GM19324 (cell line): Measurements from ENCODE around the gene NCK1.
"Not testable (repeated sequence)": the region's sequence is repeated elsewhere in the genome, so short reads cannot be mapped to it uniquely, and the experiment has no call there.

Experiments
- ATAC-seq: cut with Tn5 transposase; IDR thresholded peaks from one replicate; pipeline ENCODE4 v1.9.1; 2021; ENCODE audit warnings: mild to moderate bottlenecking, moderate library complexity; ENCODE audit not compliant: unreplicated experiment, low FRiP score

The NCK1 gene

DNA sequence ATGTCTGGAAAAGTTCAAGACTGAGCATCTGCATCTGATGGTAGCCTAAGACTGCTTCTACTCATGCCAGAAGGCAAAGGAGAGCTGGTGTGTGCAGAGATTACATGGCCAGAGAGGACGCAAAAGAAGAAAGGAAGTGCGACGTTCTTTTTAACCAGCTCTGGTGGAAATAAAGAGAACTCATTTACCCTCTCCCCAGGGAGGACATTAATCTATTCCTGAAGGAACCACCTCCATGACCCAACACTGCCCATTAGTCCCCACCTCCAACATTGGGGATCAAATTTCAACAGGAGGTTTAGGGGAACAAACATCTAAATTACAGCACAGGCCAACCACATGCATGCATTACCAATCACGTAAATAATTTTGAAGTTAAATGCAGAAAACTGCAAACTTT is 1.5 kb upstream of the NCK1 start:
- ATAC-seq: no peak

DNA sequence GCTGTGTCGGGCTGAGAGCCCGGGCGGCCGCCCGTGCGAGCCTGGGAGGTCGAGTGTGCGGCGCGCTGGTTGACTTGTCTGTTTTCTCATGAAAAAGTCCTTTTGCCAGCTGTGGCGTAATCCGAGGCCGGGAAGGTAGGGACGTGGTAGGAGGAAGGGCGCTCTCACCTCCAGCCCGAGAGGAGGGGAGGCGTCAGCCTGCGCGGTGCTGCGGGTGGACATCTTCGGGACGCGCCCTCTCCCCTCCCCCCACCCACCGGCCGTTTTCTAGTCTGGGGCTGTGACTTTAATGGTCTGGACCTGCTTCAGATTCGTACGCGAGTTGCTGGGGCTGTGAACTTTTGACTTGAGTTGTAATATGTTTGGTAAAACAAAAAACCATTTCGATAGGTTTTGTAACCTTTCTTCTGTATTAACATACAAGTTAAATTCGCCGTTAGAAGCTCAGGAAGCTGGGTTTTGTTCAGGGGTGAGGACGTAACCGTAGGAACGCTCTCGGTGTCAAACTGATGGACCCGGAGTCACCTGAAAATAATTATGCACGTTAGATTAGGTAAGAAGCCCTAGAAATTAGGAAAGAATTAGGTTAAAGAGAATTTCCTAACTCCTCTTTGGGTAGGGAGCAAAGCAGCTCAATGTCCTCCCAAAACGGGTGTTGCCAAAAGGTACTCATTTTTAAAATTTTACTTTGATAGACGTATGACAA is 762 bp downstream of the NCK1 start:
- peak; percentile 13 for ATAC-seq

DNA sequence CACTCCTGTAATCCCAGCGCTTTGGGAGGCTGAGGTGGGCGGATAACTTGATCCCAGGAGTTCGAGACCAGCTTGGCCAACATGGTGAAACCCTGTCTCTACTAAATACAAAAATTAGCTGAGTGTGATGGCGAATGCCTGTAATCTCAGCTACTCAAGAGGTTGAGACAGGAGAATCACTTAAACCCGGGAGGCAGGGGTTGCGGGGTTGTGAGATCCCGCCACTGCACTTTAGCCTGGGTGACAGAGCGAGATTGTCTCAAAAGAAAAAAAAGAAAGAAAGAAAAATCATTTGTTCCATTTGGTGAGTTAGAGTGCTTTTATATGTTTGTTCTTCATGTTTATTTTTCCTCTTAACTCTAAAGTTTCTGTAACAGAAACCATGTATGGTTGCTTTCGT is 7.3 kb downstream of the NCK1 start:
- no peak for ATAC-seq

DNA sequence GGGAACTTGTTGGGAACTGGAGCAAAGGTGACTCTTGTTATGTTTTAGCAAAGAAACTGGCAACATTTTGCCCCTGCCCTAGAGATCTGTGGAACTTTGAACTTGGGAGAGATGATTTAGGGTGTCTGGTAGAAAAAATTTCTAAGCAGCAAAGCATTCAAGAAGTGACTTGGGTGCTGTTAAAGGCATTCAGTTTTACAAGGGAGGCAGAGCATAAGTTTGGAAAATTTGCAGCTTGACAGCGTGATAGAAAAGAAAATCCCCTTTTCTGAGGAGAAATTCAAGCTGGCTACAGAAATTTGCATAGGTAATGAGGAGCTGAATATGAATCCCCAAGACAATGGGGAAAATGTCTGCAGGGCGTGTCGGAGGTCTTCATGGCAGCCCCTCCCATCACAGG is 10.2 kb downstream of the NCK1 start:
- not testable (repeated sequence) for ATAC-seq

DNA sequence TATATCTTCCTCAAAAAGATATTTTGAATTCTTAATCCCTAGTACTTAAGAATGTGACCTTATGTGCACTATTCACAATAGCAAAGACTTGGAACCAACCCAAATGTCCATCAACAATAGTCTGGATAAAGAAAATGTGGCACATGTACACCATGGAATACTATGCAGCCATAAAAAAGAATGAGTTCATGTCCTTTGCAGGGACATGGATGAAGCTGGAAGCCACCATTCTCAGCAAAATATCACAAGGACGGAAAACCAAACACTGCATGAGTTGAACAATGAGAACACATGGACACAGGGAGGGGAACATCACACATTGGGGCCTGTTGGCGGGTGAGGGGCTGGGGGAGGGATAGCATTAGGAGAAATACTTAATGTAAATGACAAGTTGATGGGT is 17.5 kb downstream of the NCK1 start:
- ATAC-seq: not testable (repeated sequence)

DNA sequence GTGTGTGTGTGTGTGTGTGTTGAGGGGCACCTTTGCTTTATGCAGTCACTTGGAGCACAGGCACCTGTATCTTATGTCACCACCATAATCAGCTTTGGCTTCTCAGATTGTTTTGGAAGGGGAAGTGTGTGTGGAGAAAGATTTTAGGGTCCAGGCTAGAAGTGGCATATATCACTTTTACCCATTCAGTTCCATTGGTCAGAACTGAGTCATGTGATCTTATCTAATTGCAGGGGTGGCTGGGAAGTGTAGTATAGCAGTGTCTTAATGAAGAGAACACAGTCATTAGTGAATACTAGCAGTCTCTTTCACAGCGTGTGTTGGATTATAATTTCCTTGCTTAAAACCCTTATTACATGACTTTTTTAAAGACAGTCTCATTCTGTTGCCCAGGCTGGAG is 20.6 kb downstream of the NCK1 start:
- ATAC-seq: no peak

DNA sequence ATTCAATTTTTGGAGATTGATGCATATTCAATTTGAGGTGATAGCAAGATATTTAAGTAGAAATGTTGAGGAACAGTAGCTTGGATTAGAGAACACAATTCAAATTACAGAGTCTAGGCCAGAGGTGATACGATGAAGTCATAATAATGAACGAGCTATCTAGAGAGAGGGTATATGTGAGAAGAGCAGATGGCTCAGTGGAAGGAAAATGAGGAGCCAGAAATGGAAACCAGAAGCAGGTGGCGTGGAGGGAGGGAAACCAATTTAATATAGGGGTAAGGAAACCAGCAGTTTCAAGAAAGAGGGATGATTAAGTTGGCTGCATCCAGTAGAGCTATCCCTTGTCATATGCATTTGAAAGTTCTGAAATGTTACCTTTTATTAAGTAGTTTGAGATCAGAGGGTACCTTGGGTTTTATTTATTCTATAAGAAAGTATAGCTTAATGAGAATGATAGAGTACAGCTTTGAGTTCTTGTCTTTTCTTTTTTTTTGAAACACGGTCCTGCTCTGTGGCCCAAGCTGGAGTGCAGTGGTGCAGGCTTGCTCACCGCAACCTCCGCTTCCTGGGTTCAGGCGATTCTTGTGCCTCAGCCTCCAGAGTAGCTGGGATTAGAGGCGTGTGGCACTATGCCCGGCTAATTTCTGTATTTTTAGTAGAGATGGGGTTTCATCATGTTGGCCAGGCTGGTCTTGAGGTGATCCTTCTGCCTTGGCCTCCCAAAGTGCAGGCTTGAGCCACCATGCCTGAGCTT is 22.1 kb downstream of the NCK1 start:
- ATAC-seq: no peak

DNA sequence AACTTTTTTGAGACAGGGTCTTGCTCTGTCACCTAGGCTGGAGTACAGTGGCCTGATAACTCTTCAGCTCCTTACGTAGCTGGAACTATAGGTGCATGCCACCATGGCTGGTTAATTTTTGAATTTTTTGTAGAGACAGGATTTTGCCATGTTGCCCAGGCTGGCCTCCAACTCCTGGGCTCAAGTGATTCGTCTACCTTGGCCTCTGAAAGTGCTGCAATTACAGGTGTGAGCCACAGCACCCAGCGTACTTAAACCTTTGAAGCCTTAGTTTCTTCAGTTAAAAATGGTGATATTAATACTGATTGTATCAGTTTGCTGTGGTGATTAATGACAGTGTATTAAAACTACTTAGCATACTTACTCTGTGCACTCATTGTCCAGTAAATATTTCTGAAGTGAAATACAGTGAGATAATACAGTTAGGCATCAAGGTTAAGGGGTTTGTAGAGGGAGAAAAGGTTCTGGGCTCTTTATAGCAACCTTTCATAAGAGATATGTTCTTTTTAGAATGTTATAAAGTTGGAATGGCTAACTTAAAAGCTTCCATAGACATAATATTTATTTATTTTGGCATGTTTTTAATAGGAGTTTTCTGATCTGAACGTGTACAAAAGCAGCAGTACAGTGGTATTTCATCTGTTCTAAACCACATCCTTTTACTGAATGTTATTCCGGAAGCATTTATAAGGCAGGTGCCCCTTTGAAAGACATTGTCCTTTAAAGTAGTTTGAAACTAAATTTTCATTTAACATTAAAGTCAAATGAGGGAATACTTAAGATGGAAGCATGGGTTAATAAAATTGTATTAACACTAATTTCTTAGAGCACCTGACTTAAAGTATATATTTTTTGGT is 23.6 kb downstream of the NCK1 start:
- no peak for ATAC-seq

DNA sequence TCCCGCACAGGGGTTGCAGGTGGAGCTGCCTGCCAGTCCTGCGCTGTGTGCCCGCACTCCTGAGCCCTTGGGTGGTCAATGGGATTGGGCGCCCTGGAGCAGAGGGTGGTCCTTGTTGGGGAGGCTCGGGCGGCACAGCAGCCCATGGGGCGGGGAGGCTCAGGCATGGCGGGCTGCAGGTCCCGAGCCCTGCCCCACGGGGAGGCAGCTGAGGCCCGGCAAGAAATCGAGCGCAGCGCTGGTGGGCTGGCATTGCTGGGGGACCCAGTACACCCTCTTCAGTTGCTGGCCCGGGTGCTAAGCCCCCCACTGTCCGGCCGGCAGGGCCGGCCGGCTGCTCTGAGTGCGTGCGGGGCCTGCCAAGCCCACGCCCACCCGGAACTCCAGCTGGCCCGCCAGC is 27.9 kb downstream of the NCK1 start:
- no peak for ATAC-seq

DNA sequence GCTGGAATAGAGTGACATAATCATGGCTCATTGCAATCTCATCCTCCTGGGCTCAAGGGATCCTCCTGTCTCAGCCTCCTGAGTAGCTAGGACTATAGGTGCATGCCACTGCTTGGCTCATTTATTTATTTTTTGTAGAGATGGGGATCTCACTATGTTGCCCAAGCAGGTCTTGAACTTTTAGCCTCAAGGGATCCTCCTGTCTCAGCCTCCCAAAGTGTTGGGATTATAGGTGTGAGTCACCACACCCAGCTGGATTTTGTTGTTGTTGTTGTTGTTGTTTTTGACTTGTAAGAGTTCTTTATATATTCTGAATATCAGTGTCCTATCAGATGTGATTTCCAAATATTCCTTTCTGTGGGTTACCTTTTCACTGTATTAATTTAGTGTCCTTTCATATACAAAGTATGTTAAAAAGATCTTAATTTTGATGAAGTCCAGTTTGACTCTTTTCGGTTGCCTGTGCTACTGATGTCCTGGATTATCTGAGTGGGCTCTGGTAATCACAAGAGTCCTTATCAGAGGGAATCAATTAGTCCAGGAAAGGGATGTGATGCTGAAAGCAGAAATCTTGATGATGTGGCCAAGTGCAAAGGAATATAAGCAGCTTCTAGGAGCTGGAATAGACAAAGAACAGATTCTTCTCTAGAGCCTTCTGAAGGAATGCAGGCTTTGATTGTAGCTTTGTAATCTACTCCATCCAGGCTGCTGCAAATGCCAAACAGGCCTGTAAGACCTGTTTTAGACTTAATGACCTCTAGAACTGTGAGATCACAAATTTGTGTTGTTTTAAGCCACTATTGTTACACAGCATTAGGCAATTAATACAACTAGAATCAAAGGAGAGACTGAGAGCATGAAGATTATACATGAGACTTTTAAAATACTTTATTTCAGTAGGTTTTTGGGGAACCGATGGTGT is 30.2 kb downstream of the NCK1 start:
- ATAC-seq: no peak

DNA sequence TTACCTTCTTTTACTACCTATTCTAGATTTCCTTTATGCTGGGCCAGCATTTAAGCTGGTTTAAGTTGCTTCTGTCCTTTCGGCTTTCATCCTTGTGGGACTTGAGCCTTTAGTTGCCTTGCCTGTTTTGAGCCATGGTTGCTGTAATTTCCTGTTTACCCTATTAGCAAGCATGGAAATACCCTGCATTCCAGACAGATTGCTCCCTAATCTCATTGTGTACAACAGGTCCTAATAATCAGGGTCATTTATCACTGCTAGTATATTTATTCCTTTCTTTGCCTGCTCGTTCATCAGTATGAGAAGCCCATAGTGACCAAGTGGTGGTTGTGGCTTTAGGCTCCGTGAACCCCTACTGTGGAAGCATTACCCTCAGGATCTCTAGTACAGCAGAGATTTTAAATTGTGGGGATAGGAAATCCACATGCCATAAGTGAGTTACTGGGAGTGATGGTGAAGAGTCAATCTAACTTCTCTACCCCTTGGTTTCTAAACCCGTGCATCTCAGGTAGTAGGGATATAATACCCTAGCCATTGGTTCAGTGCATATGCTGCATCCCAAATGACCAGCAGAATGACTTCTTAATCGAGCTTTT is 31.9 kb downstream of the NCK1 start:
- no peak for ATAC-seq

DNA sequence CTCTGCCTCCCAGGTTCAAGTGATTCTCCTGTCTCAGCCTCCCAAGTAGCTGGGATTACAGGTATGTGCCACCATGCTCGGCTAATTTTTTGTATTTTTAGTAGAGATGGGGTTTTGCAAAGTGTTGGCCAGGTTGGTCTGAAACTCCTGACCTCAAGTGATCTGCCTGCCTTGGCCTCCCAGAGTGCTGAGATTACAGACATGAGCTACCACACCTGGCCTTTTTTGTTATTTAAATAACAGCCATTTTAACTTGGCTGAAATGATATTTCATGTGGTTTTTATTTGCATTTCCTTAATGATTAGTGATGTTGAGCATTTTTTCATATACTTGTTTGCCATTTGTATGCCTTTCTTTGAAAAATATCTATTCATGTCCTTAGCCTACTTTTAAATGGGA is 35.2 kb downstream of the NCK1 start:
- not testable (repeated sequence) for ATAC-seq

DNA sequence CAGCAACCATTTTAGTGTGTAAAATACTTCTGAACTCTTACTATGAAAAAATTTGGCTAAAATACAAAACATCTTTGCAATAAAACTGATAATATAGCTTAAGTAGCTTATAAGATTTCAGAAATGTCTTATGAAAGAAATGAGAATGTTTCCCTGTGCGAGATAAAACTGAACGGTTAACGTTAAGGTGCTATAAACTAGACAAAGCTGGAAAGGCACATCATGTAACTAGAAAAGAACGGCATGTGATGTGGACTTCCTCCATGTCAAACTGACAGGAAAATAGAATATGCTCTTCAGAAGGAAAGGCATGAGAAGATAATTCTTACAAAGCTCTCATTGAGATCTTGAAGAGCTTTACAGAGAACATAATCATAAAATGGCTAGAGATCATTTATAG is 36.5 kb downstream of the NCK1 start:
- no peak for ATAC-seq

DNA sequence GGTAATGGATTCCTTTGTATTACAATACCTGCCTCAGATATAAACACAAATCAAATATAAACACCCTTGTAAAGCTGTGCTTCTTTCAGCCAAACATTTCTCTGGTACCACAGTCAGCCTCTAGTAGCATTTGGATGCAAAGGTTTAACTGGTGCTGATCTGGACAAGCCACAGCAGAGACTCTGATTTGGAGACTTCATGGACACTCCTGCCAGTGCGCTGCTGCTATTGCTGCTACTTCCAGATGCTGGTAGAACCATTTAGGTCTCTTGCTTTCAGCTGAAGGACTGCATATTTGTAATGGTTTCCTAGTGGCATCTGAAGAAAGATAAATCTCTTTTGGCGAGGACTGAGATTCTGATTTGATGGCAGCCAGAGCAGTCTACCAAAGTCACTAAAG is 36.9 kb downstream of the NCK1 start:
- ATAC-seq: no peak

DNA sequence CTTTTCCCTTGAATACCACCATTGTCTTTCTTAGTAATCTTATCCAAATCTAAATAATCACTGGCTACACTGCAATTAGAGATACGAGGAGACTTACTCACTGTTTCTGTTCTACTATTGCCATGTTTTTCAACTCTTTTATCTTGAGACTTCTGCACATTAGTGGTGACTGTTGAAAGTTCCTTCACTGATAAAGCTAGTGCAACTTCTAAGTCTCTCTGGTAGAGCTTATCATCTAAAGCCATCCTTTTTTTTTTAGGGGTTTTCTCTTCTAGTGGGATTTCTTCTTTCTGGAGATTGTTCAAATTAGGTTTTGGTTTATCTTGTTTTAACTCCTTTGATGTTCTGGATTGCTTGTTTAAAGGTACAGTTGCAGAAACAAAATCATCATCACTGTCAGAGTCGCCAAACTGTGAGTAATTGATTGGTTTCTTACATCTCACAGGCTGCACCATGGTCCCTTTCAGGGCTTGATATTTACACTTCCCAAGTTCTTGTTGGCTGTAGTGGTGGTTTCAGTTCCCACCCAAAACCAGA is 37.7 kb downstream of the NCK1 start:
- no peak for ATAC-seq

DNA sequence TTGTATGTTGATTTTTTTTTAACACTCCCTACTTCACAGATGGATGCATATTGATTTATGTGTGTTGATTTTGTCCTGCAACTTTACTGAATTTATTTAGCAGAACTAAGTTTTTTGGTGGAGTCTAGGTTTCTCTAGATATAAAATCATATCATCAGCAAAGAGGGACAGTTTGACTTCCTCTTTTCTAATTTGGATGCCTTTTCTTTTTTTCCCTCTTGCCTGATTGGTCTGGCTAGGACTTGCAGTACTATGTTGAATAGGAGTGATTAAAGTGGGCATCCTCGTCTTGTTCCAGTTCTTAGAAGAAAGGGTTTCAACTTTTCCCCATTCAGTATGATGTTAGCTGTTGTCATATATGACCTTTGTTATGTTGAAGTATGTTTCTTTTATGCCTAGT is 38.7 kb downstream of the NCK1 start:
- ATAC-seq: not testable (repeated sequence)

DNA sequence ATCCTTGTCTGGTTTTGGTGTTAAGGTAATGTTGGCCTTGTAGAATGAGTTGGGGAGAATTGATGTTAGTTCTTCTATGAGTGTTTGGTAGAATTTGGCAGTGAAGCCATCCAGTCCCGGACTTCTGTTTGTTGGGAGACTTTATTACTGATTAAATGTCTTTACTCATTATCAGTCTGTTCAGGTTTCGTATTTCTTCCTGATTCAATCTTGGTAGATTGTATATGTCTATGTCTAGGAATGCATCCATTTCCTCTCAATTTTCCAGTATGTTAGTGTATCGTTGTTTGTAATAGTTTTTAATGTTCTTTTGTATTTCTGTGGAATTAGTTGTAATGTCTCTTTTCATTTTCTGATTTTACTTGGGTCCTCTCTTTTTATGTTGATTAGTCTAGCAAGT is 39.4 kb downstream of the NCK1 start:
- ATAC-seq: no peak

DNA sequence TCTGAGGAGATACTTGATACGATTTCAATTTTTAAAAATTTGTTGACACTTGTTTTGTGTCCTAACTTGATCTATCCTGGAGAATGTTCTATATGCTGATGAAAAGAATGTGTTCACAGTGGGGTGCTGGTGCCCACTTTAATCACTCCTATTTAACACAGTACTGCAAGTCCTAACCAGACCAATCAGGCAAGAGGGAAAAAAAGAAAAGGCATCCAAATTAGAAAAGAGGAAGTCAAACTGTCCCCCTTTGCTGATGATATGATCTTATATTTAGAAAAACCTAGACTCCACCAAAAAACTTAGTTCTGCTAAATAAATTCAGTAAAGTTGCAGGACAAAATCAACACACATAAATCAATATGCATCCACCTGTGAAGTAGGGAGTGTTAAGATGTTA is 40.5 kb downstream of the NCK1 start:
- not testable (repeated sequence) for ATAC-seq

DNA sequence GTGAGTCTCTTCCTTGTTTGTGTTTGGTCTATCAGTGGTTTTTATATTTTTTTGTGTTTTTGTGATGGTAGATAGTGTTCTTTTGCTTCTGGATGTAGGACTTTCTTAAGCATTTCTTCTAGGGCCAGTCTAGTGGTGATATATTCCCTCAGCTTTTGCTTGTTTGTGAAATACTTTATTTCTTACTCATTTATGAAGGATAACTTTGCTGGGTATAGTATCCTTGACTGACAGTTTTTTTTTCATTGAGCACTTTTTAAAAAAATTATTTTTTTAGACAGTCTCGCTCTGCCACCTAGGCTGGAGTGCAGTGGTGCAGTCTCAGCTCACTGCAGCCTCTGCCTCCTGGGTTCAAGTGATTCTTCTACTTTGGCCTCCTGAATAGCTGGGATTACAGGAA is 41.9 kb downstream of the NCK1 start:
- ATAC-seq: no peak

DNA sequence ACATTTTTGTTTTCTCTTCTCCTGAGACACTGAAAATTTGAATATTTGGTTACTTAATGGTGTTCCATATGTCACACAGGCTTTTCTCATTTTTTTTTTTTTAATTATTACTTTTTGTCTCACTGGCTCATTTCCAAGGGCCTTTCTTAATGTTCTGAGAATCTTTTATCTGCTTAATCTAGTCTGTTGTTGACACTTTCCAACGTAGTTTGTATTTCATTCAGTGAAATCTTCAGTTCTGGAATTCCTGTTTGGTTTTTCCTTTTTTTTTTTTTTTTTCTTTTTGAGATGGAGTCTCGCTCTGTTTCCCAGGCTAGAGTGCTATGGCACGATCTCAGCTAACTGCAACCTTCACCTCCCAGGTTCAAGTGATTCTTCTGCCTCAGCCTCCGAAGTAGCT is 42.7 kb downstream of the NCK1 start:
- no peak for ATAC-seq
